Measurements from ENCODE around the gene EID2. TPM values are rescaled to one million over a fixed set of nuclear protein-coding genes. Genes with fewer than 3 reads are reported as not detected.
A peak's percentile ranks its signal among the peaks of the same experiment; 100 is the strongest.

The EID2 gene
- total RNA-seq, 1 donor from 2014 or later: 11.8 TPM

DNA sequence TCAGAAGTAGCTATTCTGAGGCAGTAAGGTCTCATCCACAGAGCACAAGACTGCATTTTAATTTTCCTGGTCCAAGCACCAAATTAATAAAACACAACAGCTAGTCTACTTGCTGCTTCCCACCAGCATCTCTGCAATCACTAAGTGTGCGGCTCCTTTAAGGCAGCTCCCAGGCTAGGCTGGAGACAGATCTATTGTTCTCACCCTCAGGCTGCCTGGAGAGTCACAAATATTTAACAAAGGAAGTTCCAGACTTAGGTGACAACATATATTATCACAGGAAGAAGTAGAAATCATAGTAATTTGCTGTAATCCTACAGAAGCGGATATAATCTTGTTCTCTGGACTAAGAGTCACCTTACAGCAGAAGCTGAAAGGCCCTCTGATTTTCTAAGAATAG lies 2.2 kb upstream of the EID2 start:
- DNase-seq (ENCODE audit: low spot score) (no peak), ATAC-seq (no peak)
- intact Hi-C loops (cut with DNase I): no loop called here

DNA sequence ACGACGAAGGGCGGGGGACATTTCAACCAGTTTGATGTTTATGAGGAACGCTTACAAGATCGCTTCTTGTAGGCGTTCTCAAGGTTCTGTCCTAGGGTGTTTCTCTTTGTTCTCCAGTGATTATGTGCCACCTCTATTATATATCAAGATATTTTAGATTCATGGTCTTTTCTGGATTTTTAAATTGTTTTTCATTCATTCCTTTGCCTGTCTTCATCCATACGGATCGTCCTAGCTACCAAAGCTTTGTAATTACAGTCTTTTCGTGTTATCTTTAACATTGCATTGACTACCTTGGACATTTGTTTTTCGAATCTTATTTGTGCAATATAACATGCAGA lies 342 bp upstream of the EID2 start:
- intact Hi-C loops (cut with DNase I): no loop called here
- ATAC-seq (no peak), DNase-seq (ENCODE audit: low spot score) (no peak)

DNA sequence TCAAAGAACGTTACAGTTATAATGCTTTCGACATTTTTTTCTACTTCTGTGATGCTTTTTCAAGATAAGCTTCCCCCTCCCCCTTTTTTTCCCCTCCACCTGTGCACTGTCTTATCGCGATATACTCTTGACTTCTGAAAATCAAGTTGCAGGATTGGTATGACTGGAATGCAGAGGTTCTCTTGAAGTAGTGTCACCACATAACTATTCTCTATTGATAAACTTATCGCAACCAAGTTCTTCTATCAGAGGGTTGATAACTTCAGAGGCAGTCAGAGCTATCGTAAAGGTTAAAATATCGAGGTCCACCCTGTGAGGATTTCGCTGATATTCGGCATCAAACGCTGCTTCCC lies 820 bp downstream of the EID2 start:
- no peak for DNase-seq (ENCODE audit: low spot score)
- intact Hi-C loops (cut with DNase I): loop anchor here (10.0 kb wide), 2 partner anchors 64 to 306 kb away; partner anchors contain the start of gene FBL
- no peak for ATAC-seq

DNA sequence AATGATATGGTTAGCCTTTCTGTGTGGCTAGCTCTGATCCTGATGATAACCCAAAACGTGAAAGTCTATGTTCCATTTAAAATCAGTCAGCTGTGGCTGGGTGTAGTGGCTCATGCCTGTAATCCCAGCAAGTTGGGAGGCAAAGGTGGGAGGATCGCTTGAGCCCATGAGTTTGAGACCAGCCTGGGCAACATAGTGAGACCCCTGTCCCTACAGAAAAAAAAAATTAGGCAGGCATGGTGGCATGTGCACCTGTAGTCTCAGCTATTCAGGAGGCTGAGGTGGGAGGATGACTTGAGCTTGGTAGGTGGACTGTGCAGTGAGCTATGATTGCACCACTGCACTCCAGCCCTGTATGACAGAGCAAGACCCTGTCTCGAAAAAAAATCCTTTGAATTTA lies 6.2 kb downstream of the EID2 start:
- ATAC-seq: no peak
- intact Hi-C loops (cut with DNase I): loop anchor here (10.0 kb wide), 2 partner anchors 59 to 311 kb away; partner anchors contain the start of gene FBL
- DNase-seq (ENCODE audit: low spot score): peak; percentile 14

DNA sequence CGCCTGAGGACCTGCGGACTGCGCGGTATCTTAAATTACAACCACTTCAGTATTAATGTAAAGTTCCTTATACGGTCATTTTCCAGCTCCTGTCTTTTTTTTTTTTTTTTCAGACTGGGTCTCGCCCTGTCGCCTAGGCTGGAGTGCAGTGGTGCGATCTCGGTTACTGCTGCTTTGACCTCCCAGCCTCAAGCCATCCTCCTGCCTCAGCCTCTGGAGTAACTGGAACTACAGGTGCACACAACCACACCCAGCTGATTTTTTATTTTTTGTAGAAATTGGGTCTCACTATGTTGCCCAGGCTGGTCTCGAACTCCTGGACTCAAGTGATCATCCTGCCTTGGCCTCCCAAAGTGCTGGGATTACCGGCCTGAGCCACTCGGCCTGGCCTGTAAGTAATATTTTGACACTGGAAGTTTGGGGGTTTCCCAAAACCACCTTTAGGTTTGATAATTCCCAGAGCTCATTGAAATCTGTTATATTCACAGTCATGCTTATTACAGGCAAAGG lies 6.9 kb downstream of the EID2 start:
- ATAC-seq: peak; percentile 48
- DNase-seq (ENCODE audit: low spot score): no peak
- intact Hi-C loops (cut with DNase I): loop anchor here (10.0 kb wide), 2 partner anchors 58 to 312 kb away; partner anchors contain the start of gene FBL

DNA sequence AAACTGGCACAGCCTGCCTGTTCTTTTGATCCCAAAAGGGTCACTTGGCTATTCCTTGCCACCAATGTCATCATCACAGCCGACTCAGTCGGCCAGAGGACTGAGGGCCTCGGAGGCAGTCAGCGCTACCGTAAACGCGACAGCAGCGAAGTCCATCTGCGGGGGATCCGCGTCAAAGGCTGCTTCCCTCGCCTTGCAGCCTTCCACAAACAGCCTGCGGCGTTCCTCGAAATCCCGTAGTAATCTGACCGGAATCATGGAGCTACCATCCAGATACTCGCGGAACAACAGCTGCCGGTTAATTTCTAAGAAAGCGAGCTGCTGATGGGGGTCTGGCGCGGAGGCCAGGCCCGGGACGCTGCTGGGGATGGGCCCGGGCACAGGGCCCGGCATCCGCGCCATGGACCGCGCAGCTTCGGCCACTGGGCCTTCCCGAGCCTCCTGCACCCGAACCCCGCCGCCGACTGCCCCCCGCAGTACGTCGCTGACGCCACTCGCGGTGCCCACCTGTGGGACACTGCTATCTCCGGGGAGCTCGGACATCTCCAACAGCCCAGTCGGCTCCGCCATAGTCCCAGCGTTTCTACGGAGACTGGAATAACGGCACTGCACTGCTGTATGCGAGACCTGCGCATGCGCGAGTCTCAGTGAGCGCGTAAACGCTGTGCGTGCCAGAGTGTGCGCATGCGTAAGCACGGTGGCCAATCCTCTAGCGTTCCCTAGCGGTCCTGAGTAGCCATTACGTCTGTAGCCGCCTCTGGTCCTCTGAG lies 7.5 kb downstream of the EID2 start, which contains the start of gene EID2B:
TSS of gene EID2B (minus strand) at position 620 of the 770 bp plus-strand sequence. CDS start at position 570, 50 bp downstream.
- DNase-seq (ENCODE audit: low spot score) (peak; percentile 97), ATAC-seq (peak; percentile 99)
- intact Hi-C loops (cut with DNase I): loop anchor here (10.0 kb wide), 2 partner anchors 58 to 312 kb away; partner anchors contain the start of gene FBL

DNA sequence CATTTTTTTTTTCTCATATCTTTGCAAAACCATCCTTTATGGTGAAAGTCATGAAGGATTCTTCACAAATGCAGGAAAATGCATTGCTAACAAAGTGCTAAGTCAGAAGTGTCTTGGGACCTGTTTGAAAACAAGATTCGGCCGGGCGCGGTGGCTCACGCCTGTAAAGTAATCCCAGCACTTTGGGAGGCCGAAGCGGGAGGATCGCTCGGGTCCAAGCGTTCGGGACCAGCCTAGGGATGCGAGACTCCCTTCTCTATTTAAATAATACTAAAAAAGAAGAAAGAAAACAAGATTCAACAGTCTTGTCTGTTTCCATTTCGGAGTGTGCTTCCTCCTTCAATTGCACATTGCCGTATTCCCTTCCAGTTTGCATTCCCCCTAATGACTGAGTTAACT lies 8.1 kb downstream of the EID2 start:
- peak; percentile 53 for DNase-seq (ENCODE audit: low spot score)
- no peak for ATAC-seq
- intact Hi-C loops (cut with DNase I): loop anchor here (10.0 kb wide), 2 partner anchors 57 to 313 kb away; partner anchors contain the start of gene FBL

DNA sequence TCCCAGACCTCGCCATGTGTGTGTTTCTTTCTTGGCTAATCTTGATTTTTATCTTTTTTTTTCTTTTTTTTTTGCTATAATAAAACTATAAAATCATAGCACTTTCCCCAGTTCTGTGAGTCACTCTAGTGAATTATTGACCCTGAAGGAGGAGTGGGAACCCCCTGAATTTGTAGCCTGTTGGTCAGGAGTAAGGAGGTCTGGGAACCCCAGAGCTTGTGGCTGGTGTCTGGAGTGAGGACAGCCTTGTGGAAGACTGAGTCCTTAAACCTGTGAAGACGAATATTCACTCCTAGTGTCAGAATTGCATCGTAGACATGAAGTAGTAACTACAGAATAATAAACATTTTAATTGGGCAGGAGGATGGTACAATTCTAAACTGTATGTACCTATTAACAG lies 14.8 kb downstream of the EID2 start:
- DNase-seq (ENCODE audit: low spot score) (peak; percentile 10), ATAC-seq (no peak)
- intact Hi-C loops (cut with DNase I): no loop called here

DNA sequence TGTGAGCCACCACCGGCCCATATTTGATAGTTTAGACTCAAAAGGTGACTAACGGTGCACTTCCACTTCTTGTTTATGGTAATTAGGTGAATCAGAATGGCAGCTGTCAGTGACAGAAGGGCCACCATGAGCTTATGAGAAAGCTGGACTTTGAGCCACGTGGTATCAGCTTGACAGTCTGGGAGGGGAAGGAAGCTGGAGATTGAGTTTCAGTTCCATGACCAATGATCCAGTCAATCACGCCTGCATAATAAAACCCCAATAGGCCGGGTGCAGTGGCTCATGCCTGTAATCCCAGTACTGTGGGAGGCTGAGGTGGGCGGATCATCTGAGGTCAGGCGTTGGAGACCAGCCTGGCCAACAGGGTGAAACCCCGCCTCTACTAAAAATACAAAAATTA lies 15.5 kb downstream of the EID2 start:
- no peak for ATAC-seq
- intact Hi-C loops (cut with DNase I): no loop called here

DNA sequence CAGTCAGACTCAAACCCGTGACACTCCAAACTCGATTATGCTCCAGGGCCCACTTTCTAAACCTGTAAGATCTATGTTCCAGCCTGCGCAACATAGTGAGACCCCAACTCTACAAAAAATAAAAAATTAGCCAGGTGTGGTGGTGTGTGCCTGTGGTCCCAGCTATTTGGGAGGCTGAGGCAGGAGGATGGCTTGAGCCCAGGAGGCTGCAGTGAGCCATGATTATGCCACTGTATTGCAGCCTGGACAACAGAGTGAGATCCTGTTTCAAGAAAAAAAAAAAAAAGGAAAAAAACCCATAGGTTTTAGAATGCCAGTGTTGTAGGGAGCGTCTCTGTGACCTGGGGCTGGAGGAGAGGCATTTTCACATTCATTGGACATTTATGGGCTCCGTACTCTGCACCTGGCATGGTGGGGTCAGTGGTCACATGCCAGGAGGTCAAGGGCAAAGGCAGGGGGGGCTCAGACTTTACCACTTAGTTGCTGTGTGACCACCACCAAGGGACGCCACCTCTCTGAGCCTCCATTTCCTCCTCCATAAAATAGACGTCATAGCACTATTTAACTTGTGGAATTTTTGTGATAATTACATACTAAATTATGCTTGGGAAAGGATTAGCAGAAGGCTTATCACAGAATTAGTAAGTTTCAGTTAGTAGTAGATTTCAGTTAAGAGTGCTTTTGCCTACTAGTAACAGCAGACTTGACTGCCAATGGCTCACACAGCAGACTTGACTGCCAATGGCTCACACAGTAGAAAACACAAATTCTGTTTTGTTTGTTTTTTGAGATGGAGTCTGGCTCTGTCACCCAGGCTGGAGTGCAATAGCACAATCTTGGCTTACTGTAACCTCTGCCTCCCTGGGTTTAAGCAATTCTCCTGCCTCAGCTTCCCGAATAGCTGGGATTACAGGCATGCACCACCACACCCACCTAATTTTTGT lies 19.1 kb downstream of the EID2 start:
- DNase-seq (ENCODE audit: low spot score) (no peak), ATAC-seq (no peak)
- intact Hi-C loops (cut with DNase I): no loop called here

More for the DNA sequence above, 15.5 kb downstream of the EID2 start:
- peak; percentile 25 for DNase-seq (ENCODE audit: low spot score)

DNA sequence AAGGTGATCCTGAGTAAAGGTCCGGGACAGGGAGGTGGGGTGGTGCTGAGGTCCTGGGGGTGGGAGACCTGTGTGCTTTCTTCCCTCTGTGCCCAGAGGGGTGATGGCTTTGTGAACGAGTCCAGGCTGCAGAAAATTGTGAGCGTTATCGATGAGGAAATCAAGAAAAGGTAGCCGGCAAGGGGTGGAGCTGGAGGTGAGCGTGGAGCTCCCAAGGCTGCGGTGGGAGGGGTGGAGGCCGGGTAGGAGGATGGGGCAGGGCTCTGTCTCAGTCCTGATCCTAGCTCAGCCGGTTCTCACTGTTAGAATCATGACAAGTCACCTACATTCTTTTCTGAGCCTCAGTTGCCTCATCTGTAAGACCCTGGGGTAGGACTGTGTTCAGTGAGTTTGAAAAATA lies 21.0 kb downstream of the EID2 start:
- DNase-seq (ENCODE audit: low spot score): no peak
- ATAC-seq: no peak
- intact Hi-C loops (cut with DNase I): no loop called here

DNA sequence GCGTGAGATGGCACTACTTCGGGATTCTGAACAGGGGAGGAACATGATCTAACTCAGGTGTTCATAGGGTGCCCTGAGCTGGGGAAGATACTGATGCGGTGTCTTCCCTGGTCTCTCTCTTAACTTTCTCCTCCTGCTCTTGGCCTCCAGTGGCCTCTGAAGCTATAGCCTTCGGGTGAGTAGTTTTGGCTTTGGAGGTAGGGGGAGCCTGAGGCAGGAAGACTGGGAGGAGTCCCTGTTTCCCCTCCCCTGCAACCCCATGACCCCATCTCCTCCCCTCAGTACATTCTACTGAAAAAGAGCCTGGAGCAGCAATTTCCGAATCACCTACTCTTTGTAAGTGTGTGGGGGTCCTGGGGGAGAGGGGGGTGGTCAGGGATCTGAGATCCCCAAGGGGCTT lies 21.5 kb downstream of the EID2 start:
- no peak for DNase-seq (ENCODE audit: low spot score)

DNA sequence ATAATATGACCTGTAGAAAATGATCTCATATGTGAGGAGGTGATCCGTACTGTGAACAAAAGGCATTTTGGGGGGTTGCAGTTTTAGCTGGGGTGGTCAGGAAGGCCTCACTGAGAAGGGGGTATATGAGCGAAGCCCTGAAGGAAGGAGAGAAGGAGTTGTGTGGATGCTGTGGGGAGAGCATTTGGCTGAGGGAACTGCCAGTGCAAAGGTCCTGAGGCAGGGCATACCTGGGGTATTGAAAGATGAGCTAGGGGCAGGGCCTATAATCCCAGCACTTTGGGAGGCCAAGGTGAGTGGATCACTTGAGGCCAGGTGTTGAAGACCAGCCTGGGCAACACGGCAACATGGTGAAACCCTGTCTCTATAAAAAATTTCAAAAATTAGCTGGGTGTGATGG lies 22.5 kb downstream of the EID2 start:
- DNase-seq (ENCODE audit: low spot score) (no peak), ATAC-seq (no peak)
- intact Hi-C loops (cut with DNase I): no loop called here

More for the DNA sequence above, 21.5 kb downstream of the EID2 start:
- intact Hi-C loops (cut with DNase I): no loop called here
- ATAC-seq: no peak

DNA sequence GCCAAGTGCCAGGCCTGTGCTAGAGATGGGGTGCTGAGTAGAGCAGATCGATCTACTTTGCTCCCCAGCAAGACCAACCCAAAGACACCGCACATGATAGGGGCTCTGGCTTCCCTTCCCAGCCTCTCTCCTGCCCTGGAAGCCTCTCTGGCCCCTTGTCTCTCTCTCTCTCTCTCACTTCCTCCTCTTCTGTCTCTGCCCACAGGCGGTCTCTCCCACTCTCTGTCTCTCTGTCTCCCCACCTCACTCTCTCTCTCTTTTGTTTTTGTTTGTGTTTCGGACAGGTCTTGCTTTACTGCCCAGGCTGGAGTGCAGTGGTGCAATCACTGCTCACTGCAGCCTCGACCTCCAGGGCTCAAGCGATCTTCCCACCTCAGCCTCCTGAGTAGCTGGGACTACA lies 23.7 kb downstream of the EID2 start:
- ATAC-seq (no peak), DNase-seq (ENCODE audit: low spot score) (no peak)
- intact Hi-C loops (cut with DNase I): no loop called here

DNA sequence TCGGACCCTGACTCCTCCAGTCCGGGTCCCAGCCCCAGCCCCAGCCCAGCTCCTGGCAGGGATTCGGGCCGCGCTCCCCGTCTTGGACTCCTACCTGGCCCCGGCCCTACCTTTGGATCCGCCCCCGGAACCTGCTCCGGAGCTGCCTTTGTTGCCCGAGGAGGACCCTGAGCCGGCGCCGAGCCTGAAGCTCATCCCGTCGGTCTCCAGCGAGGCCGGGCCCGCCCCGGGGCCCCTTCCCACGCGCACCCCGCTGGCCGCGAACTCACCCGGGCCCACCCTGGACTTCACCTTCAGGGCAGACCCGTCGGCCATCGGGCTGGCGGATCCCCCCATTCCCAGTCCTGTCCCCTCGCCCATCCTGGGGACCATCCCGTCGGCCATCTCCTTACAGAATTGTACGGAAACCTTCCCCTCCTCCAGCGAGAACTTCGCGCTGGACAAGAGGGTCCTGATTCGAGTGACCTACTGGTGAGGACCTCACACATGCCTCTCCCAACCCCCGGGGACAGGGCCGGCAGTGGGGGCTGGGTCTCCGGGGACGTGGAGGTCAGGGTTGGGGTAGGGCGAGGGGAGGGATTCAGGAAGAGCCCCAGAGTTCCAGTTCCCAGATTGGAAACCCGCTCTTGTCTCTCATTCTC lies 24.3 kb downstream of the EID2 start:
- DNase-seq (ENCODE audit: low spot score) (peak; percentile 59), ATAC-seq (peak; percentile 15)
- intact Hi-C loops (cut with DNase I): no loop called here

DNA sequence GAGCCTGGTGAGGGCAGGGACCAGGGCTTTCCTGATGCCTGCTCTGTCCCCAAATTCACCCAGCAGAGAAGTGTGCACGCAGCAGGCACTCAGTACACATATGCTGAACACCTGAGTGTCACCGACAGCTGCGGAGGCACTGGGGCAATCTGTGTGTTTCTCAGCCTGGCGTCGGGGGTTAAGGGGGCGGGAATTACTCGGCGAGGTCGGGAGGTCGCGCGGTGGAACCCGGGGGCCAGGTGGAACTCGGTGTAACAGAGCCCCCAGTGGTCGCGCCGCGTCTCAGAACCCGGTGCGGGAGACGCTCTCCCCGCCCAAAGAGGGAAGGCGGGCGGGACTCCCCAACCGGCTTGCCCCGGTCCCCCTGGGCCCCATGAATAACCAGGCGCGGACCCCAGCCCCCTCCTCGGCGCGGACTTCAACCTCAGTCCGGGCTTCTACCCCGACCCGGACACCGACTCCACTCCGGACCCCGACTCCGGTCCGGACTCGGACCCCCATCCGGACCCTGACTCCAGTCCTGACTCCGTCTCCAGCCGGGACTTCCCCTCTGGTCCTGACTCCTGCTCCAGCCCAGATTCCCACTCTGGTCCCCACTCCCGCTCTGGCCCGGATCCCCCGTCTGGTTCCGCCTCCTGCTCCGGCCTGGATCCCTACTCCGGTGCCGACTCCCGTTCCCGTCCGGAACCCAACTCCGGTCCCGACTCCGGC lies 25.0 kb downstream of the EID2 start, which contains the start of gene SELENOV:
TSS of gene SELENOV (plus strand) at position 300 of the 711 bp plus-strand sequence. CDS start at position 374, 74 bp downstream.
- peak; percentile 22 for ATAC-seq
- no peak for DNase-seq (ENCODE audit: low spot score)
- intact Hi-C loops (cut with DNase I): no loop called here

DNA sequence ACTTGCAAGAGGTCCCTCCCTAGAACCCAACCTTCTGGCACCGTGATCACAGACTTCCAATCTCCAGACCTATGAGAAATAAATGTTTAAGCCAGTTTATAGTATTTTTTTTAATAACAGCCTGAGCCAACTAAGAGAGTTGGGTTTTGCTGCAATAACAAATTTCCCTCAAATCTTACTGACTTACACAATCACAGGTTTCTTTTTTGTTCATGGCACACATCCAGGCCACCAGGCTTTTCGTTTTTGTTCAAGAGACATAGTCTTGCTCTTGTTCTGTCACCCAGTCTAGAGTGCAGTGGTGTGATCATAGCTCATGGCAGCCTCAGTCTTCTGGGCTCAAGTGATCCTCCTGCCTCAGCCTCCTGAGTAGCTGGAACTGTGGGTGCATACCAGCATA lies 27.0 kb downstream of the EID2 start:
- intact Hi-C loops (cut with DNase I): no loop called here
- ATAC-seq (no peak), DNase-seq (ENCODE audit: low spot score) (no peak)

DNA sequence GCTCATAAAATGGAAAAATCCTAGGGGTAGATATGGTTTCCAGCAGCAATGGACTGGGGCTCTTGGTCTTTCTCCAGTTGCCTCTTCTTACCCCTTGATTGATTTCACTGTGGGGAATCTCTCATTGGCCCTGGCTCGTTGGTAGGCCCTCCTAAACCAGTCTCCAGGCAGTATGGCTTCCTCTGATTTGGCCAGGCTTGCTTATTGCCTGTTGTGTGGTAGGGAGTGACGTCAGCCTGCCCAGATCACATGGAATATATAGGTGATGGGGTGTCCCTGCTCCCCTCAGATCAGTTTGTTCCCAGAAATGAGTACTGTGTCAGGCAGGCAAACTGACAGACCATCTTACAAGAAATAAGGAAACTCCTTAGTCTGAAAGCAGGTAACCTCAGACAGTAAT lies 30.7 kb downstream of the EID2 start:
- no peak for ATAC-seq
- no peak for DNase-seq (ENCODE audit: low spot score)
- intact Hi-C loops (cut with DNase I): no loop called here
